Activated CD8-positive, alpha-beta T cell treated with anti-CD3 and anti-CD28 coated beads for 36 hours (primary cell): Measurements from ENCODE around the gene ALDH16A1. TPM values are rescaled to one million over a fixed set of nuclear protein-coding genes. Genes with fewer than 3 reads are reported as not detected.

Source experiments
- ATAC-seq: fragments of 200-7000 bp; cut with Tn5 transposase; one replicate; pipeline ENCODE4 v1.10.0; 2021; ENCODE audit warnings: mild to moderate bottlenecking, moderate library complexity
- CTCF ChIA-PET: fragments of 350-600 bp; sonication (Branson Sonifier 250); formaldehyde crosslinking; loops from one replicate; lab custom pipeline; 2021; ENCODE audit warnings: antibody characterized with exemption; lab: Charles Lee
- POLR2A ChIA-PET: fragments of 350-600 bp; sonication (Branson Sonifier 250); formaldehyde crosslinking; loops from one replicate; lab custom pipeline; 2021; ENCODE audit warnings: antibody characterized with exemption; lab: Charles Lee
- DNase-seq: peaks from one replicate; pipeline ENCODE4 v3.0.0-alpha.2; 2020
- H3K27ac Mint-ChIP-seq: one replicate; pipeline ENCODE4 v1.8.0; 2021; ENCODE audit warnings: mild to moderate bottlenecking, mixed read lengths
- H3K27me3 Mint-ChIP-seq: one replicate; pipeline ENCODE4 v1.8.0; 2021; ENCODE audit warnings: mixed read lengths
- H3K36me3 Mint-ChIP-seq: one replicate; pipeline ENCODE4 v1.8.0; 2021; ENCODE audit warnings: low read depth, mixed read lengths
- H3K4me1 Mint-ChIP-seq: one replicate; pipeline ENCODE4 v1.8.0; 2021; ENCODE audit warnings: low read depth, mixed read lengths
- H3K4me3 Mint-ChIP-seq: one replicate; pipeline ENCODE4 v1.8.0; 2021; ENCODE audit warnings: mild to moderate bottlenecking, moderate library complexity, mixed read lengths
- H3K9me3 Mint-ChIP-seq: one replicate; pipeline ENCODE4 v1.8.0; 2021; ENCODE audit warnings: mixed read lengths
- CTCF ChIP-seq: fragments of 200-600 bp; IDR thresholded peaks from one replicate; pipeline ENCODE4 v1.8.0; 2022; ENCODE audit warnings: antibody characterized with exemption, mild to moderate bottlenecking
- intact Hi-C: fragments of 100-400 bp; cut with micrococcal nuclease; formaldehyde crosslinking; loops from one replicate; pipeline ENCODE4 v1.10.0; 2022
- total RNA-seq, 2 experiments: library from RNA; stranded (reverse); gene quantifications; one replicate each; pipeline ENCODE4 v1.2.3, GENCODE V29; 2021

Gene ALDH16A1
- total RNA-seq, 2 experiments from 2014 or later = 24.6 to 24.8 TPM

DNA sequence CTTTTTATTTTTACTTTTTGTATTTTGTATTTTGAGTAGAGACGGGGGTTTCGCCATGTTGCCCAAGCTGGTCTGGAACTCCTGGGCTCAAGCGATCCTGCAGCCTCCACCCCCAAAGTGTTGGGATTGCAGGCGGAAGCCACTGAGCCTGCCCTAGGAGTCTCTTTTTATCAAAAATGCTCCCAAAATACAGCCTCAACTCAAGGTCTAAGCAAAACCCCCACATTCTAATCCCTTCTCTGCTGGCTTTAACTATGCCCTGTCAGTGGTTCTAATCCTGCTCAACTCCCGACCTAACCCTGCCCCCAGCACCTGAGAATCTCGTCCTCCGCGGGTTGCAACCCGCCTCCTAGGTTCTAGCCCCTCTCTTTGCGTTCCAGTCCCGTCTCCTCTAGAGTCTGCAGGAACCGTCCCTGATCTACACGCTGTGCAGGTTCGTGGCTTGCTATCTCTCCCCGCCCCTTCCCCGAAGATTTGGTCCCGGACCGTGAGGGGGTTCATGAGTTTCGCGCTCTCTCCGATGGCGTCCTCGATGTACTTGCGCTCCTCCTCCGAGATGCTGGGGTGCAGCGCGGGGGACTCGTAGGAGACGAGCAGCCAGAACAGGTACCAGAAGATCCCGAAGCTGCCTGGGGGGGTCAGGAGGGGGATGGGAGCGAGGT, 19.7 kb upstream of the ALDH16A1 start:
- POLR2A ChIA-PET = interaction anchor here (1.0 to 1.2 kb wide), 2 partner anchors 12 to 19 kb away, joined by 3 read pairs; no protein-coding TSS in a partner anchor
- peaks cover 86% of the 10 kb centered on the region for H3K27me3 Mint-ChIP-seq
- intact Hi-C loops = no loop called here
- no peak overlapping the region for H3K27ac Mint-ChIP-seq
- H3K36me3 Mint-ChIP-seq = no peaks in the 10 kb centered on the region
- H3K4me1 Mint-ChIP-seq = peaks cover 20% of the 10 kb centered on the region
- TF ChIP-seq CTCF = no peak
- ATAC-seq (no peak), DNase-seq (no peak)
- CTCF ChIA-PET = no interaction called here
- H3K9me3 Mint-ChIP-seq = no peaks in the 10 kb centered on the region
- H3K4me3 Mint-ChIP-seq = no peak overlapping the region

DNA sequence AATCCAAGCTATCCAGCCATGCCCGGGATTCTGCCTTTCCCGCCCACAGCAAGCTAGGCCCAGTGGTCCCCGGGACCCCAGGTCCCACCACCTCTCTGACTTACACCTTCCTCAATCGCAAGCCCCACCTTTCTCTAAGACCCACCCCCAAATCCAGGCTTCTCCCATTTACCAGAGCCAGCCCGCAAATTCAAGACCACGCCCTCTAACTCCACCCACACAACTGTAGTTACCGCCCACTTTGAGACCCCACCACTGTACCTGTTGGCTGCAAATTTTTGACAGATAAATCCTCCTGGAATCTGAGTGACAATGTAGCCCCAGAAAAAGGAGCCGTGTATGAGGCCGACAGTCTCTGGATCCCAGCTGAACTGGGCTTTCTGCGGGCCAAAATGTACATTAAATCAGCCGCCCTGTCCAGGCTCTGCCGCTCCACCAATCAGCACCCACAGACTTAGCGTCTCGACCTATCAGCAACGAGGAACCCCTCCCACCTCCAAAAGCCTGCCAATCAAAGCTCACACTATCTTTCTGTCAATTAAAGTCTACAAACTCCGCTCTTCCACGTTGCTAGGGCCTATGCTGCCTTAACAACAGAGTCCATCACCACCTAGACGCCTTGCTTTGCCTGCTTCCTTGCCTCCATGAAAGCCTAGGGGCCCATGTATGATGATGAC, 18.0 kb upstream of the ALDH16A1 start:
- no peak overlapping the region for H3K27ac Mint-ChIP-seq
- ChIA-PET POLR2A (interaction anchor here (1.3 to 1.6 kb wide), 2 partner anchors 17 to 128 kb away, joined by 3 to 4 read pairs; partner anchors contain the start of gene PIH1D1), CTCF (interaction anchor here (2.2 kb wide), 1 partner anchor 43 kb away, joined by 13 read pairs; no protein-coding TSS in a partner anchor)
- H3K36me3 Mint-ChIP-seq = no peaks in the 10 kb centered on the region
- DNase-seq (no peak), ATAC-seq (no peak)
- H3K4me1 Mint-ChIP-seq = peaks cover 17% of the 10 kb centered on the region
- H3K9me3 Mint-ChIP-seq = no peaks in the 10 kb centered on the region
- intact Hi-C loops = no loop called here
- no peak for TF ChIP-seq CTCF
- H3K27me3 Mint-ChIP-seq = peaks cover 87% of the 10 kb centered on the region
- no peak overlapping the region for H3K4me3 Mint-ChIP-seq

GRCh38 chr19:49435670-49436069, 17.4 kb upstream of the ALDH16A1 start:
- ATAC-seq = no peak
- H3K27me3 Mint-ChIP-seq = peaks cover 88% of the 10 kb centered on the region
- no peak for DNase-seq
- H3K4me1 Mint-ChIP-seq = peaks cover 19% of the 10 kb centered on the region
- CTCF ChIA-PET = interaction anchor here (0.9 to 2.2 kb wide), 2 partner anchors 11 to 44 kb away, joined by 3 to 13 read pairs; partner anchors contain the start of gene GFY
- no peak overlapping the region for H3K27ac Mint-ChIP-seq
- no peaks in the 10 kb centered on the region for H3K36me3 Mint-ChIP-seq
- intact Hi-C loops = no loop called here
- H3K9me3 Mint-ChIP-seq = no peaks in the 10 kb centered on the region
- POLR2A ChIA-PET = interaction anchor here (1.1 to 1.6 kb wide), 4 partner anchors 11 to 127 kb away, joined by 3 to 4 read pairs (median 4); partner anchors contain the start of genes GFY and PIH1D1
- no peak for TF ChIP-seq CTCF
- H3K4me3 Mint-ChIP-seq = no peak overlapping the region

GRCh38 chr19:49436381-49437017, 16.5 kb upstream of the ALDH16A1 start:
- H3K4me3 Mint-ChIP-seq = no peak overlapping the region
- ATAC-seq = peak; percentile 53
- intact Hi-C loops = no loop called here
- H3K9me3 Mint-ChIP-seq = no peaks in the 10 kb centered on the region
- POLR2A ChIA-PET = interaction anchor here (1.1 to 1.6 kb wide), 4 partner anchors 11 to 126 kb away, joined by 3 to 4 read pairs (median 4); partner anchors contain the start of genes GFY and PIH1D1
- CTCF ChIA-PET = interaction anchor here (0.9 to 2.2 kb wide), 3 partner anchors 12 to 45 kb away, joined by 3 to 13 read pairs (median 3); partner anchors contain the start of gene GFY
- no peak for TF ChIP-seq CTCF
- H3K4me1 Mint-ChIP-seq = peaks cover 23% of the 10 kb centered on the region
- H3K27ac Mint-ChIP-seq = no peak overlapping the region
- H3K36me3 Mint-ChIP-seq = no peaks in the 10 kb centered on the region
- DNase-seq = peak; percentile 91
- peaks cover 87% of the 10 kb centered on the region for H3K27me3 Mint-ChIP-seq
